ENCODE data around the gene TFR2. TPM values are rescaled to one million over a fixed set of nuclear protein-coding genes. Genes with fewer than 3 reads are reported as not detected.

Gene TFR2
- total and polyA plus RNA-seq, 2 of the 13 experiments (the other 11 are each of a cell fraction or from before 2014, with no cell fraction given) = 36.9 to 64.2 TPM

DNA sequence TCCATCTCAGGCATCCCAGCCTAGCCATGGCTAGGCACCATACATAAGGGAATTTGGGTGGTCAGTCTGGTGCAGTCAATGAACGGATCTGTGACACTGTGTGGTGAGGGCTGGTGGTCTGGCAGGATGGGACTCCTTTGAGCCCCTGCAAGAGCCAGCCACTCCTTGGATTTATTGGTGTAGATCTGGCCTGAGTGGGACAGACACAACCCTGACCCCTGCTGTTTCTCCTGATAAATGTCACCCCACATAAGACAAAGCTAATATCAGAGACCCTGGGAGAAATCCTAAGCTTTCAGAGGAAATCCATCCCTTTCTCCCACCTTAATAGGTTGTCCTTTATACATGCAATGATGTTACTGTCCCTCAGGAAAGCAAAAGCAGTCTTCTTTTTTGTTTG is 52.9 kb downstream of the TFR2 start:
- Histone ChIP-seq H3K4me3 (replicated peaks in 1 of 3; ENCODE audit: insufficient read depth in 1 of 3, low read depth in 2 of 3, low read length in 3 of 3) (no peak overlapping the region), H3K4me2 (ENCODE audit: low read depth, low read length) (no peak overlapping the region), H3K9ac (ENCODE audit: insufficient read depth, low read depth, low read length) (no peak overlapping the region), H3K27me3 (ENCODE audit: control insufficient read depth in 1 of 2, insufficient read depth in 2 of 2, low read length in 2 of 2) (peaks cover 0 to 9% of the 10 kb centered on the region in 2 experiments; a peak in 3 of 5 replicates), H3K4me1 (ENCODE audit: insufficient read depth, low read length) (peaks cover 56% of the 10 kb centered on the region), H3K27ac (ENCODE audit: extremely low read length, insufficient read depth, low read length) (no peak overlapping the region), H3K36me3 (replicated peaks in 1 of 2; ENCODE audit: control insufficient read depth in 1 of 2, insufficient read depth in 2 of 2, low read length in 2 of 2) (no peaks in the 10 kb centered on the region), H3K79me2 (ENCODE audit: insufficient read depth, low read length) (peaks cover 6% of the 10 kb centered on the region), H2AFZ (ENCODE audit: low read length) (no peak overlapping the region), H4K20me1 (ENCODE audit: insufficient read depth, low read length) (peaks cover 8% of the 10 kb centered on the region; the same call in 1 of the 2 replicates), H3K9me3 (ENCODE audit: low read length) (no peaks in the 10 kb centered on the region)
- intact Hi-C loops (cut with micrococcal nuclease; ENCODE audit: unreplicated experiment) (no loop called here), in situ Hi-C loops (cut with HindIII; ENCODE audit: extremely low pct_ligation_motif_present, low pct_unique_long_range_greater_than_20kb) (no loop called here)
- ChIA-PET CTCF (ENCODE audit: low intra/inter-chr PET ratio, low total read pairs) (interaction anchor here (0.8 to 0.9 kb wide), 2 partner anchors 14 to 119 kb away, joined by 4 to 6 read pairs; partner anchors contain the start of gene SAP25), POLR2A (interaction anchor here (1.0 to 1.4 kb wide), 4 partner anchors 18 to 117 kb away, joined by 3 to 7 read pairs (median 4); partner anchors contain the start of genes MOSPD3 and POP7)
- BruUV-seq (replicated peaks) = no TSS peak
- DNase-seq (ENCODE audit: low spot score) (no peak), FAIRE-seq (peak; percentile 42), ATAC-seq (no peak)
- WGBS (ENCODE audit: low lambda C conversion rate) = 0% methylated on average over 1 of the region's 1 CpG
- TF ChIP-seq, protein P1, sequence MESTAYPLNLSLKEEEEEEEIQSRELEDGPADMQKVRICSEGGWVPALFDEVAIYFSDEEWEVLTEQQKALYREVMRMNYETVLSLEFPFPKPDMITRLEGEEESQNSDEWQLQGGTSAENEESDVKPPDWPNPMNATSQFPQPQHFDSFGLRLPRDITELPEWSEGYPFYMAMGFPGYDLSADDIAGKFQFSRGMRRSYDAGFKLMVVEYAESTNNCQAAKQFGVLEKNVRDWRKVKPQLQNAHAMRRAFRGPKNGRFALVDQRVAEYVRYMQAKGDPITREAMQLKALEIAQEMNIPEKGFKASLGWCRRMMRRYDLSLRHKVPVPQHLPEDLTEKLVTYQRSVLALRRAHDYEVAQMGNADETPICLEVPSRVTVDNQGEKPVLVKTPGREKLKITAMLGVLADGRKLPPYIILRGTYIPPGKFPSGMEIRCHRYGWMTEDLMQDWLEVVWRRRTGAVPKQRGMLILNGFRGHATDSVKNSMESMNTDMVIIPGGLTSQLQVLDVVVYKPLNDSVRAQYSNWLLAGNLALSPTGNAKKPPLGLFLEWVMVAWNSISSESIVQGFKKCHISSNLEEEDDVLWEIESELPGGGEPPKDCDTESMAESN (CRISPR knock-in tag; conservative IDR thresholded peaks at IDR 0.05) = no peak
- no peak for TF ChIP-seq SOX6 (IDR thresholded peaks at IDR 0.05)
- no peak for TF ChIP-seq SOX6 (CRISPR knock-in tag; IDR thresholded peaks at IDR 0.05)
- TF ChIP-seq ZNF432 (CRISPR knock-in tag; IDR thresholded peaks at IDR 0.05; ENCODE audit: borderline replicate concordance) = no peak
- TF ChIP-seq ZNF280D (CRISPR knock-in tag; IDR thresholded peaks at IDR 0.05) = no peak
- no peak for TF ChIP-seq ZNF296 (CRISPR knock-in tag; conservative IDR thresholded peaks at IDR 0.05)
- no peak for TF ChIP-seq THAP11 (CRISPR knock-in tag; IDR thresholded peaks at IDR 0.05)
- TF ChIP-seq ZNF567 (CRISPR knock-in tag; IDR thresholded peaks at IDR 0.05; ENCODE audit: borderline replicate concordance) = no peak
- no peak for TF ChIP-seq ZNF564 (CRISPR knock-in tag; IDR thresholded peaks at IDR 0.05)
- TF ChIP-seq ZGPAT (CRISPR knock-in tag; IDR thresholded peaks at IDR 0.05) = no peak
- TF ChIP-seq SATB2 (CRISPR knock-in tag; IDR thresholded peaks at IDR 0.05) = no peak
- peak; percentile 46 for TF ChIP-seq STAG1 (CRISPR knock-in tag; IDR thresholded peaks at IDR 0.05)
- TF ChIP-seq XBP1 (CRISPR knock-in tag; IDR thresholded peaks at IDR 0.05) = no peak
- TF ChIP-seq, protein P2, sequence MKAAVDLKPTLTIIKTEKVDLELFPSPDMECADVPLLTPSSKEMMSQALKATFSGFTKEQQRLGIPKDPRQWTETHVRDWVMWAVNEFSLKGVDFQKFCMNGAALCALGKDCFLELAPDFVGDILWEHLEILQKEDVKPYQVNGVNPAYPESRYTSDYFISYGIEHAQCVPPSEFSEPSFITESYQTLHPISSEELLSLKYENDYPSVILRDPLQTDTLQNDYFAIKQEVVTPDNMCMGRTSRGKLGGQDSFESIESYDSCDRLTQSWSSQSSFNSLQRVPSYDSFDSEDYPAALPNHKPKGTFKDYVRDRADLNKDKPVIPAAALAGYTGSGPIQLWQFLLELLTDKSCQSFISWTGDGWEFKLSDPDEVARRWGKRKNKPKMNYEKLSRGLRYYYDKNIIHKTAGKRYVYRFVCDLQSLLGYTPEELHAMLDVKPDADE (CRISPR knock-in tag; IDR thresholded peaks at IDR 0.05) = no peak
- TF ChIP-seq SYNCRIP (IDR thresholded peaks at IDR 0.05; ENCODE audit: insufficient read depth, low read depth, low read length) = no peak
- no peak for TF ChIP-seq ZNF672 (CRISPR knock-in tag; IDR thresholded peaks at IDR 0.05)
- TF ChIP-seq SMC3 (IDR thresholded peaks at IDR 0.05; ENCODE audit: low read length) = peak; percentile 38; the same call in 1 of the 2 replicates
- peak; percentile 17; the same call in 1 of the 2 replicates for TF ChIP-seq RAD21 (CRISPR knock-in tag; IDR thresholded peaks at IDR 0.05)
